Dermis blood vessel endothelial cell (primary cell): ENCODE results near the gene MOV10. TPM values are rescaled to one million over a fixed set of nuclear protein-coding genes. Genes with fewer than 3 reads are reported as not detected.
"Not testable (repeated sequence)": the region's sequence is repeated elsewhere in the genome, so short reads cannot be mapped to it uniquely, and the experiment has no call there.

Experiments used
- DNase-seq: peaks from one replicate; pipeline ENCODE4 v3.0.0; 2010
- total RNA-seq: library from RNA; depleted of rRNA; stranded (reverse); fragments of >200 nt; gene quantifications from 2 replicates; pipeline ENCODE4 v1.2.3, GENCODE V29; 2014

MOV10 gene, protein sequence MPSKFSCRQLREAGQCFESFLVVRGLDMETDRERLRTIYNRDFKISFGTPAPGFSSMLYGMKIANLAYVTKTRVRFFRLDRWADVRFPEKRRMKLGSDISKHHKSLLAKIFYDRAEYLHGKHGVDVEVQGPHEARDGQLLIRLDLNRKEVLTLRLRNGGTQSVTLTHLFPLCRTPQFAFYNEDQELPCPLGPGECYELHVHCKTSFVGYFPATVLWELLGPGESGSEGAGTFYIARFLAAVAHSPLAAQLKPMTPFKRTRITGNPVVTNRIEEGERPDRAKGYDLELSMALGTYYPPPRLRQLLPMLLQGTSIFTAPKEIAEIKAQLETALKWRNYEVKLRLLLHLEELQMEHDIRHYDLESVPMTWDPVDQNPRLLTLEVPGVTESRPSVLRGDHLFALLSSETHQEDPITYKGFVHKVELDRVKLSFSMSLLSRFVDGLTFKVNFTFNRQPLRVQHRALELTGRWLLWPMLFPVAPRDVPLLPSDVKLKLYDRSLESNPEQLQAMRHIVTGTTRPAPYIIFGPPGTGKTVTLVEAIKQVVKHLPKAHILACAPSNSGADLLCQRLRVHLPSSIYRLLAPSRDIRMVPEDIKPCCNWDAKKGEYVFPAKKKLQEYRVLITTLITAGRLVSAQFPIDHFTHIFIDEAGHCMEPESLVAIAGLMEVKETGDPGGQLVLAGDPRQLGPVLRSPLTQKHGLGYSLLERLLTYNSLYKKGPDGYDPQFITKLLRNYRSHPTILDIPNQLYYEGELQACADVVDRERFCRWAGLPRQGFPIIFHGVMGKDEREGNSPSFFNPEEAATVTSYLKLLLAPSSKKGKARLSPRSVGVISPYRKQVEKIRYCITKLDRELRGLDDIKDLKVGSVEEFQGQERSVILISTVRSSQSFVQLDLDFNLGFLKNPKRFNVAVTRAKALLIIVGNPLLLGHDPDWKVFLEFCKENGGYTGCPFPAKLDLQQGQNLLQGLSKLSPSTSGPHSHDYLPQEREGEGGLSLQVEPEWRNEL
- 62.8 and 85.2 TPM in 2 replicates for total RNA-seq

DNA sequence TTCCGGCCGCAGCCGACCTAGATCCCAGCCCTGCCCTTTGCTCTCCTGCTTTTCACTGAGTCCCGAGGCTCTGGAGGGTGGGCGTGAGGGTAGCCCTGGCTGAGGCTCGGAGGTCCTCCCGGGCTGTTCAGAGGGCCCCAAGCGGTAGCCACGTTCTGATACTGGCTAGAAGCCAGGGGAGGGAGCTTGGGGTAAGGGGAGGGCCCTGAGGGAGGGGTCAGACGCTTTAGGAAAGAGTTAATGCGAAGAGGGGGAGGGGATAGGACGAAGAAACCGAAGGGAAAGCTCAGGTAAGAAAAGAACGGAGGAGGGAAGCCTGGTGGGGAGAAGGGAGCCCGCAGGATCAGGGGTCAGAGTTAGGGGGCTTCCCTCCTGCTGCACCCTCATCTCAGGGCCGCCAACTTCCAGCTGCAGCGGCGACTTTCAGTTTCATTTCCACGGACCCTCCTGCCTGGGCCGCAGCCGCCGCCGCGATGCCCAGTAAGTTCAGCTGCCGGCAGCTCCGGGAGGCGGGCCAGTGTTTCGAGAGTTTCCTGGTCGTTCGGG lies at the start of gene MOV10:
MOV10 (plus strand) TSS at position 220 of the 546 bp plus-strand sequence; CDS start at position 474, 254 bp downstream.
- DNase-seq, result peak; percentile 81

DNA sequence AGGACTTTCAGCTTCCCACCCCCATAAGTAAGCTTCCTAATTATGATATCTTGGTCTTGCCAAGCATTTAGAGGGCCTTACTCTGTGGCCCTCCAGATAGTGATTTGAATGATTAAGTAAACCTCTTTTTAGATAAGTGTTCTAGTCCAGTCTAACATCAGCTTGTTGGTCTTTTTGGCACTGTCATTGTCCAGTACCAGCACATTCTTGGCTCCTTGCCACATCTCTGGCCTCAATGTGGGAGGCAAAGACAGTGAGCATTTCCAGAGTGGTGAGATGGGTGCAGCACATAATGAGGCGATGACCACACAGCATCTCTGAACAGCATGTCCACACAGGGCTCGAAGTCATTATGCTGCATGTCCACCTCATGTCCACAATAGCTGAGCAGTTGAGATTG lies 48.8 kb upstream of the MOV10 start:
- DNase-seq, result peak; percentile 39

DNA sequence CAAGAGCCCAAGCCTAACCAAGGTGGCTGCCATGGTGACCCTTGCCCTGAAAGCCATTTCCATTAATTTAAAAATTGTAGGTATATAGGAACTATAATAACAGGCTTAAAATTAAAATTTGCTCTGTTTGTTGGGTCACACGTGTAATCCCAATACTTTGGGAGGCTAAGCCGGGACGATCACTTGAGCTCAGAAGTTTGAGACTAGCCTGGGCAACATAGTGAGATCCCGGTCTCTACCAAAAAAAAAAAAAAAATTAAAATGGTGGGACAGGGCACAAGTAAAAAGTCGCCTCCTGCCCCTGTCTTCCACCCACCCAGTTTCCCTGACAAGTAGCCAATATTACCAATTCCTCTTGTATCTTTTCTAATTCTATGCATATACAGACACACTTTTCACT lies 48.3 kb upstream of the MOV10 start:
- no peak for DNase-seq

DNA sequence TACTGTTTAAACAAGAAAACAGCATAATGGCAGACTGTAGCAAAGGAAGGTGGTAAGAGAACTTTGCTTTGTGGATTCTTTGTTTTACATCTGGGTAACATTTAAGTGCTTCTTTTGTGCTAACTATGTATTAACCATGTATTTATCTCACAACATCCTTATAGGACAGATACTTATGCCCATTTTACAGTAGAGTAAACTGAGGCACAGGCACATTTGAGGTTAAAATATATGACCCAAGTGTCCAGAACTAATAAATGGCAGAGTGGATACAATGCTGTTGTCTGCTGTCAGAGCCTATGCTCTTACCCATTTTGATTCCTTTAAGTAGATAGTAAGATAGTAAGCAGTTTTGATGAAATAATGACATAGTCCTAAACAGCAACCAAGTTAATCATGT lies 47.6 kb upstream of the MOV10 start:
- DNase-seq, result no peak

DNA sequence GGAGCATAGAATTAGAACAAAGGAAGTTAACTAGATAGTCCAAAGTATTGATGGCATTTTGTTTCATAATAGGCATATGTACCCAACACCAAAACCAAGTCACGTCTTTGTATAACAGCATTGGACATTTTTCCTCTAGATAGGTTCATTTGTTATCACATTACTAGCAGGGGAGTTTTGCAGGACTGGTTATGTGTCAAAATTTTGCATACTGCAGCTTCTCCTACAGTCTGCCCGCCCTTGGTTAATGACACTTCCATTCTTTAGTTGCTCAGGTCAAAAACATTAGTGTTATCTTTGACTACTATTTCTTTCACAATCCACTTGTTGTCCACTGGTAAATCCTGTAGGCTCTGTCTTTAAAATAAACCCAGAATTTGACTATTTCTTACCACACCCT lies 45.9 kb upstream of the MOV10 start:
- no peak for DNase-seq

DNA sequence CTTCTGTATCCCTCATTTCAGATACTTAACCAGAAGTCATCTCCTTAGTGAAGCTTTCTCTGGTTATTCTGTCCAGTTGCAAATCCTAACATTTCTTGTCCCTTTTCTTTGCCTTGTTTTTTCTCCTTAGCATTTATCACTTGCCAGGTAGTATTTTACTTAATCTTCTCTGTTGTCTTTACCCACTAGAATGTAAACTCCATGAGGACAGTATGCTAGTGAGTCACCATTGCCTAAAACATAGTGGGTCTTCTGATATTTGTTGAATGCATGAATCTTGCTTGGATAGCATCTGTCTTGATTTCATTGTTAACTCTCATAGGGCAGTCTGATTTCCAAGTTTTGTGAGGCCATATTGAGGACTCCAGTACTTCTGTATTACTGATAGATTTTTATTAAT lies 45.2 kb upstream of the MOV10 start:
- no peak for DNase-seq

DNA sequence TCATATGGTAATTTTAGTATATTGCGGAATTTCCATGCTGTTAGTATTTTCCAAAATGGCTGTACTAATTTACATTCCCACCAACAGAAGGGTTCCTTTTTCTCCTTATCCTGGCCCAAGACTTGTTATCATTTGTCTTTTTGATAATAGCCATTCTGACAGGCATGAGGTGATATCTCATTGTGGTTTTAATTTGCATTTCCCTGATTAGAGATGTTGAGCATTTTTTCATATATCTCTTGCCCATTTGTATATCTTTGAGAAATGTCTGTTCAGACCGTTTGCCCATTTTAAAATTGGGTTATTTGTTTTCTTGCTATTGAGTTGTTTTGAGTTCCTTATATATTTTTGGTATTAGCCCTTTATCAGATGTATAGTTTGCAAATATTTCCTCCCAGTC lies 40.8 kb upstream of the MOV10 start:
- DNase-seq, result no peak

DNA sequence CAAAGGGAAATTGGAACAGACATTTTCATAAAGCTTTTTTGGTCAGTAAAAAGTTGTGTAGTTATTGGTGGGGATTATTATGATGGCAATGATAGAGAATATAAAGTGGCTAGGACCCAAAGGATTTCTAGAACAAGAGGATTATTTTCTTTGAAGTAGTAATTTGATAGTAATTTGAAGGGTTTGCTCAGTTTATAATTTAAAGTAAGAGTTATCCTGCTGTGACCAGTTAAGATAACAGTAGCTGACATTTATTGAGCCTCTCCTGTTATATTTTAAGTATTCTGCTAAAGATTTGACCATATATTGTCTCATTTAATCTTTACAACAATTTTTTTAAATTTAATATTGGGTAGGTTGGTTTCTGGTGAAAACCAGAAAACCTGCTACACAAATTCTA lies 40.1 kb upstream of the MOV10 start:
- no peak for DNase-seq

DNA sequence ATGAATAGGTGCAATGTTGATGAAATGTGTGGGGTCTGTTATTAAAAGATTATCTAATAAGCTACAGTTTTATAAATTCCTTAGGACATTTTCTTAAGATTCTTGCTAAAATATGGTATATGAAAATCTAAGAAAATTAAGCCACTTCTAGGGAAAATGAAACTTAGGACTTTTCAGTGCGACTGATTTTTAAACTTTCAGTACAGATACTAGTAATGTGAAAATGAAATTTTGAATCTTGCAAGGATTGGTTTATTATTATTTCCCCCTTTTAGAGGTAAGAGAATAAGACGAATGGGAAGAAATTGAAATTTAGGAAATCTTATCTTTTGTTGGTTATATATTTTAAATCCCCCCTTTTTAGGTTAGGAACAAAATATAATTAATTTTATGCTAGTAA lies 38.4 kb upstream of the MOV10 start:
- no peak for DNase-seq

DNA sequence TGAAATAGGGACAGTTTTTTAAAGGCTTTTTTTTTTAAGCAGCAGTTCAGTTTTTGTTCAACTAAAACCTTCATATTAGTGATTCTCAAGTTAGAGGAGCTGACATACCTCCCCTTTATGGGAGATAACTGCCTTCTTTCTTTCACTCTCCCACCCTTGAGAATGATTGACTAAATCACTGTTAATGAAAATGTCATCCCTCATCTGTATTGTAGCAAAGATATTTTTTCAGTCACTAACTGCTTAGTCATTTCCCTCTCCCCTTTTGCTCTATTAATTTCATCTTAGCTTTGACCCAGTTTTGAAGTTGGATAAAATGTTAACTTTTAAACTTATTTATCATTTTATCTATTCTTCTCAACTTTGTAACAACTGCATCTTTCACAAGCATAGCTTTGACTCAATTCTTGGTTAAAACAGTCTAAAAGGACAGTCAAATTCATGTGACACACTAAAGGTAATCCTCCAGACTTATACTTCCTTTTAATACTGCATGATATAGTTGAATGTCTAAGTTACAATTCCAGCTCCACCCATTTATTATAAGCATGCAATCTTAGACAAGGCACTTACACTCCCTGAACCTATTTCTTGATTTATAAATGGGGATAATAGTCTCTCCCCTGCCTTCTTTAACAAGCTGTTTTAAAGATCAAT lies 37.7 kb upstream of the MOV10 start:
- DNase-seq, result peak; percentile 35

DNA sequence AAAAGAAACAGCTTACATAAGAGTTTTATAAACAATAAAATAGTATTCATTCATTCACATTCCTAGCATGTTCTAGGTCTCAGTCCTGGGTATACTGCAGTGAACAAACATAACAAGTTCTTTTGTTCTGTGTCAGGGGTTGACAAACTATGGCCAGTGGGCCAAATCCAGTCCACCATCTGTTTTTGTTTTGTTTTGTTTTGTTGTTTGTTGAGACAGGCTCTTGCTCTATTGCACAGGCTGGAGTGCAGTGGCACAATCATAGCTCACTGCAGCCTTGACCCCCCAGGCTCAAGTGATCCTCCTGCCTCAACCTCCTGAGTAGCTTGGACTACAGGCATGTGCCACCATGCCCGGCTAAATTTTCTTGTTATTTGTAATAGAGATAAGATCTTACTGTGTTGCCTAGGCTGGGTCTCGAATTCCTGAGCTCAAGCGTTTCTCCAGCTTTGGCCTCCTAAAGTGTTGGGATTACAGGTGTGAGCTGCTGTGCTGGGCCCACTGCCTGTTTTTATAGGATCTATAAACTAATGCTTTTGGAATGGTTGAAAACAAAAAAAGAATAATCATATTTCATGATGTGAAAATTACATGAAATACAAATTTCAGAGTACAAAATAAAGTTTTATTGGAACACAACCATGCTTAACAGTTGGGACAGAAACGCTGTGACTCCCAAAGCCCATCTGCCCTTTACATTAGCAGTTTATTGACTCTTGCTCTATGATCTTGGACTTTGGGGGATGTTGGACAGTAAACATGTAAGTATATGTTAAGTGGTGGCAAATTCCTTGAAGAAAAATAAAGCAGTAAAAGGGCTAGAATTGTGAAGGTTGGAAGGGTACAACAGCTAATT lies 37.0 kb upstream of the MOV10 start:
- DNase-seq, result peak; percentile 22

DNA sequence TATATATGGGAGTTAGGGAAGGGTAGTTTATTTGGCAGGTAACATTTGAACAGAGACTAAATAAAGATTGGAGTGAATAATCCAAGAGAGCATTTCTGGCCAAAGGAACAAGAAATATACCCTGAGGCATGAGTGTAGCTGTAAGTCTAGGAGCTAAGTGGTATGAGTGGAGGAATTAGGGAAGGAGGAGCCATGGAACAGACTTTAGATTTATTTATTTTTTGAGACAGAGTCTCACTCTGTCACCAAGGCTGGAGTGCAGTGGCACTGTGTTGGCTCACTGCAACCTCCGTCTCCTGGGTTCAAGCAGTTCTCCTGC lies 36.4 kb upstream of the MOV10 start:
- no peak for DNase-seq

DNA sequence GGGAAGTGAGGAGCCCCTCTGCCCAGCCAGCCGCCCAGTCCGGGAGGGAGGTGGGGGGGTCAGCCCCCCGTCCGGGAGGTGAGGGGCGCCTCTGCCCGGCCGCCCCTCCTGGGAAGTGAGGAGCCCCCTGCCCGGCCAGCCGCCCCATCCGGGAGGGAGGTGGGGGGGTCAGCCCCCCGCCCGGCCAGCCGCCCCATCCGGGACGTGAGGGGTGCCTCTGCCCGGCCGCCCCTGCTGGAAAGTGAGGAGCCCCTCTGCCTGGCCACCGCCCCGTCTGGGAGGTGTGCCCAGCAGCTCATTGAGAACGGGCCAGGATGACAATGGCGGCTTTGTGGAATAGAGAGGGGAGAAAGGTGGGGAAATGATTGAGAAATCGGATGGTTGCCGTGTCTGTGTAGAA lies 34.0 kb upstream of the MOV10 start:
- not testable (repeated sequence) for DNase-seq

DNA sequence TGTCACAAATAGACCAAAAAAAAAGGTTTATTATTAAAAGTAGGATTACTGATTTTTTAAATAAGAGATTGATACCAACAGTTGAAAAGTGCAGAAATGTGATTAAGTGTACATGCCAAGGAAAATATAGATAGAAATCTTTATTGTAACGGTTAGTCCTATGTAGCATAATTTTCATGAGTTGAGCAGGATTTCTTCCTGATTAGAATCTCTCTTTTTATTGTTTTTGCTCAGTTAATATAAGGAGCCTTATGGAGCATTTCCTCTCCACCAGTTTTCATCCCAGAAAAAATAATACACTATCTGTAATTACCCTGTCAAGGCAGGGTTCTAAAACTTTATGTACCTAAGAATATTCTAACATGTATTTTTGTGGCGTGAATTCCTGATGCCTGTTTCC lies 31.4 kb upstream of the MOV10 start:
- no peak for DNase-seq

DNA sequence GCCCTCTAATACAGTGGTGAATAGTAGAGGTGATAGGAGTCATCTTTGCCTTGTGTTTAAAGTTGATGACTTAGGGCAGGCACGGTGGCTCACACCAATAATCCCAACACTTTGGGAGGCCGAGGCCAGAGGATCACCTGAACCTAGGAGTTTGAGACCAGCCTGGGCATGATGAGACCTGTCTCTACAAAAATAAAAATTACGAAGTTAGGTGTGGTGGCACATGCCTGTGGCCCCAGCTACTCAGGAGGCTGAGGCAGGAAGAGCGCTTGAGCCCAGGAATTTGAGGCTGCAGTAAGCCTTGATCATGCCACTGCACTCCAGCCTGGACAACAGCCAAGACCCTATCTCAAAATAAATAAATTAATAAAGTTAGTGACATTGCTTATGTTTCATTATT lies 28.2 kb upstream of the MOV10 start:
- no peak for DNase-seq

DNA sequence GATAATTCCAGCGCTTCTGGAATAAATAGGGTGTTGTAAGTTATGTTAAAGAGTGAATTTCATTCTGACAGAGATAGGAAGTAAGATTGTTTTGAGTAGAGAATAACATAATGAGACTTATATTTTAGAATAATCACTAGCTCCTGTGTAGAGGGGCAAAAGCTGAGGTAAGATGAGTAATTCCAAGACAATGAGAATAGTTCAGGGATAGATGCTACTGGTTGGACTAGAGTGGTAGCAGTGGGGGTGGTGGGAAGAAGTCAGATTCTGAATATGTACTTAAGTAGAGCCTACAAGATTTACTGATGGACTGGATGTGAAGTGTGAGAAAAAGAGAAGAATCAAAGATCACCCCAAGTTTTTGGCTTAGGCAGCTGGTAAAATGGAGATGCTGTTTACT lies 23.3 kb upstream of the MOV10 start:
- DNase-seq, result no peak

DNA sequence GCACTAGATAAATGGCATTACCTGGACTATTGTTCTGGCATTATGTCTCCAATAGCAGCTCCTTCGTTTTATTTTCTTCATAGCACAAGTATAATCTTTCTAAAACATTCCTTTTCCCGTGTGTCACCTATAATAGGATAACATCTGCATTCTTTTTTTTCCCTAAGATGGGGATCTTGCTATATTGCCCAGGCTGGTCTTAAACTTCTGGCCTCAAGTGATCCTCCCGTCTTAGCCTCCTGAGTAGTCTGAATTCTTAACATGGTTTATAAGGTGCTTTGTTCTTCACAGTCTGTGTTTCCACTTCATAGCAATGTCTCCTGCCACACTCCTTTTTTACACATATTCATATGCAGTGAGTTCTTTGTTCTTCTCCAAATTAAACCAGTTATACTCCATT lies 8.6 kb upstream of the MOV10 start:
- DNase-seq, result no peak

DNA sequence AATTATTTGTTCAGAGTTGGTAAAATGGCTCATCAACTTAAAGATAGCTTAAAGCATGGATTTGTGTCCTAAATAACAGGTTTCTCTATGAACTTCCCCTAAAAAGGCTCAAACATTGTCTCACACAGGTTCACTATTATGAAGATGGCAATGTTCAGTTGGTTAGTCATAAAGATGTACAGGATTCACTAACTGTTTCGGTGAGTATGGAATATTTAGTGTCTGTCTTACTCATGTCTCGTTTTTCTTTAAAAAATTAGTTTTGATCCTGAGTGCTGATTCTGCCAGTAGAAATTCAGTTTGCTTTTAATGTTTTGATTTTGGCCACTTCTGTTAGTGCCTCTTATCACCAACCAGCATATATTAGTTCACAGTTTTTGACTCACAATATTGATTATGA lies 7.5 kb upstream of the MOV10 start:
- DNase-seq, result no peak

DNA sequence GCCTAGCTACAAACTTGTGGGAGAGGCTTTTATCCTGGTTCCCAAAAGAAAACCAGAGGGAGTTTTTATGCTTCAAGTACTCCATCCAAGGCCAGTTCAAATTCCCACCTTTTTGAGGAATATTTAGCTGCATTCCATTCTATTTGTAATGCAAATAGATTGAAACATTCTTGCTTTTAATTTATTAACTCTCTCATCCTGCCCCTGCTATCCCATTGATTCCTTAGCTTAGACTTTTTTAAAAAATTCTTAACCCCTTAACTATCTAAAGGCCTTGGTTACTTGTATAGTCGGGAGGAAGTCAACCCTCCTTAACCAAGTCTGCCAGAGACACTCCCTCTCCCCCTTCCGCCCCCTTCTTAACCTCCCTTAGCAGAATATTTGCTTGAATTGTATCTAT lies 2.5 kb upstream of the MOV10 start:
- DNase-seq, result no peak

DNA sequence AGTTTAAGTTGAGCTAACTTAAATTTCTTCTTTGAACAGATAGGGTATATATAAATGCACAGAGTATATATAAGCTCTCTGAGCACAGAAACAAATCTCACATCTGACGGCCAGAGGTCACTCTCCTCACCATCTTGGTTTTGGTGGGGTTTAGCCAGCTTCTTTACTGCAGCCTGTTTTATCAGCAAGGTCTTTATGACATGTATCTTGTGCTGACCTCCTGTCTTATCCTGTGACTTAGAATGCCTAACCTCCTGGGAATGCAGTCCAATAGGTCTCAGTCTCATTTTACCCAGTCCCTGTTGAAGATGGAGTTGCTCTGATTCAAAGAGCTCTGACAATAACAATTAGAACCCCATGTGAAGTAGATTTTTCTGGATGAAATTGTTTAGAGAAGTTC lies 1.6 kb upstream of the MOV10 start:
- DNase-seq, result no peak

DNA sequence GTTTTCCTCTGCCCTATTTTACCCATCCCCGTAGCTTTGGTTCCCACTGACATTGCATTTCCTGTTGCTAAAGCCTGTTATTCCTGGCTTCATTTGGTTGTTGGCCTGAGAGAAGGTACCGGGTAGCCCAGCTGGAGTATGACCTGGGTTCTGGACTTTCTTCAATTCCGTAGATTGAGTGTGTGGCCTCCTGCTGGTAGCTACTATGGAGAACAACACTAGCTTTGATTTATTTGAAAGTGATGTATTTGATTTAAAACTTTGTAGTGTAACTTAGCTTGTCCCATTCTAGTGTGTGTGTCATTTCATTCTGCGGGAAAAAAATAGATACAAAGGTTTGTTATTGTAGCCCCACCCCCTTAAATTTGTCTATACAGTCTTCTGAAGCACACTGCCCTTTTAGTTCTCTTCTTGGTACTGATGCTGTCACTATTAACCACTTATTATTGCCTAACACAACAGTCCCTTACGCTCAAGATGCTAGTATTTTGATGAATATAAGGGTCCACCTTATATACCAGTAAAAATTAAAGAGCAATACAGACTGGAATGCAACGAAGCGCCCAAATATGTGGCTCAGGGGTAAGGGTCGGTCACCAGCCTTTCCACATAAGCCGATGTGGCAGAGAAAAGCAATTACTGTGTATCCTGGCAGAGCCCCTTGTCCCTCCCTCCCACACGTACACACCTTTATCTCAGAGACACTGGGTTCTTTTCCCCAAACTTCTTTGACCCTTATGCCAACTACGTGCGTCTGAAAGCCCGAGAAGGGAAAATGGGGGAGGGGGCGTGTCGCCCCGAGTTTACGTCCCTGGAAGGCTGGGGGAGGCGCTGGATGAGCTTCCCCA lies 643 bp upstream of the MOV10 start:
- peak; percentile 77 for DNase-seq
